Hepatocyte (in vitro differentiated cells): ENCODE data around the gene RNASE7. TPM values are rescaled to one million over a fixed set of nuclear protein-coding genes. Genes with fewer than 3 reads are reported as not detected.

ENCODE experiments used
- DNase-seq: peaks from one replicate; pipeline ENCODE4 v3.0.0-alpha.2; 2016; ENCODE audit warnings: low spot score
- H2AFZ ChIP-seq: fragments of 200-600 bp; sonication (generic); 2 replicates; pipeline ENCODE4 v1.6.0; 2016; ENCODE audit warnings: antibody characterized with exemption, mild to moderate bottlenecking
- H3K27ac ChIP-seq: fragments of 200-600 bp; sonication (generic); 2 replicates; pipeline ENCODE4 v1.5.1; 2016; ENCODE audit warnings: mild to moderate bottlenecking
- H3K27me3 ChIP-seq: fragments of 200-600 bp; sonication (generic); 2 replicates; pipeline ENCODE4 v1.6.1; 2016
- H3K36me3 ChIP-seq: fragments of 200-600 bp; sonication (generic); replicated peaks from 2 replicates; pipeline ENCODE4 v1.5.1; 2016; ENCODE audit warnings: low read depth; ENCODE audit not compliant: insufficient read depth
- H3K4me1 ChIP-seq: fragments of 200-600 bp; sonication (generic); 2 replicates; pipeline ENCODE4 v1.5.1; 2016; ENCODE audit warnings: mild to moderate bottlenecking, moderate library complexity; ENCODE audit not compliant: insufficient read depth
- H3K4me2 ChIP-seq: fragments of 200-600 bp; sonication (generic); 2 replicates; pipeline ENCODE4 v1.6.0; 2016
- H3K4me3 ChIP-seq: fragments of 200-600 bp; sonication (generic); 2 replicates; pipeline ENCODE4 v1.5.1; 2016; ENCODE audit warnings: mild to moderate bottlenecking
- H3K79me2 ChIP-seq: fragments of 200-600 bp; sonication (generic); 2 replicates; pipeline ENCODE4 v1.6.0; 2017; ENCODE audit warnings: mild to moderate bottlenecking
- H3K9me2 ChIP-seq: fragments of 200-600 bp; sonication (generic); replicated peaks from 2 replicates; pipeline ENCODE4 v1.6.0; 2017; ENCODE audit warnings: mild to moderate bottlenecking; ENCODE audit not compliant: insufficient read depth
- H3K9me3 ChIP-seq: fragments of 200-600 bp; sonication (generic); 2 replicates; pipeline ENCODE4 v1.5.1; 2016; ENCODE audit warnings: low read depth, mild to moderate bottlenecking
- H4K20me1 ChIP-seq: fragments of 200-600 bp; sonication (generic); 2 replicates; pipeline ENCODE4 v1.6.0; 2016; ENCODE audit warnings: mild to moderate bottlenecking; ENCODE audit not compliant: insufficient read depth, poor library complexity, severe bottlenecking
- EZH2 ChIP-seq: fragments of 200-600 bp; sonication (generic); IDR thresholded peaks from 2 replicates; pipeline ENCODE4 v1.6.1; 2016; ENCODE audit warnings: antibody characterized with exemption, mild to moderate bottlenecking, borderline replicate concordance
- EZH2phosphoT487 ChIP-seq: fragments of 200-600 bp; sonication (generic); IDR thresholded peaks from one replicate; pipeline ENCODE4 v1.6.1; 2018; ENCODE audit warnings: antibody characterized with exemption, mild to moderate bottlenecking, low read depth, moderate library complexity; ENCODE audit not compliant: unreplicated experiment, severe bottlenecking
- WGBS: methylation state at CpG from one replicate; pipeline ENCODE4 v1.1.6; 2016; ENCODE audit warnings: low lambda C conversion rate; ENCODE audit errors: missing lambda C conversion rate; 5-methylcytosine and 5-hydroxymethylcytosine counted together
- polyA plus RNA-seq: library from polyadenylated mRNA; unstranded; fragments of >200 nt; fragmentation: Nextera tagmentation; extraction: Ambion mirVana; gene quantifications from 2 replicates; pipeline ENCODE4 v1.2.1, GENCODE V29; 2016
- total RNA-seq: library from RNA; depleted of rRNA; stranded (reverse); fragments of >200 nt; gene quantifications from 2 replicates; pipeline ENCODE4 v1.2.3, GENCODE V29; 2014
- TF ChIP-seq, protein P1 (sequence below): fragments of 200-600 bp; sonication (generic); IDR thresholded peaks from 2 replicates; pipeline ENCODE4 v1.5.1; 2016; ENCODE audit warnings: antibody characterized with exemption, mild to moderate bottlenecking; ENCODE audit not compliant: poor library complexity

The RNASE7 gene
- total and polyA plus RNA-seq, 2 experiments from 2014 or later = not detected

GRCh38 chr14:21054123-21054767 lies 12.1 kb downstream of the RNASE7 start:
- WGBS = 54% methylated on average over 3 of the region's 3 CpGs
- H3K4me2 ChIP-seq = peak overlapping the region; percentile 7
- no peaks in the 10 kb centered on the region for H4K20me1 ChIP-seq
- no peaks in the 10 kb centered on the region for H3K27me3 ChIP-seq
- H3K79me2 ChIP-seq = no peaks in the 10 kb centered on the region
- TF ChIP-seq EZH2phosphoT487 (no peak), EZH2 (no peak)
- TF ChIP-seq, protein P1, sequence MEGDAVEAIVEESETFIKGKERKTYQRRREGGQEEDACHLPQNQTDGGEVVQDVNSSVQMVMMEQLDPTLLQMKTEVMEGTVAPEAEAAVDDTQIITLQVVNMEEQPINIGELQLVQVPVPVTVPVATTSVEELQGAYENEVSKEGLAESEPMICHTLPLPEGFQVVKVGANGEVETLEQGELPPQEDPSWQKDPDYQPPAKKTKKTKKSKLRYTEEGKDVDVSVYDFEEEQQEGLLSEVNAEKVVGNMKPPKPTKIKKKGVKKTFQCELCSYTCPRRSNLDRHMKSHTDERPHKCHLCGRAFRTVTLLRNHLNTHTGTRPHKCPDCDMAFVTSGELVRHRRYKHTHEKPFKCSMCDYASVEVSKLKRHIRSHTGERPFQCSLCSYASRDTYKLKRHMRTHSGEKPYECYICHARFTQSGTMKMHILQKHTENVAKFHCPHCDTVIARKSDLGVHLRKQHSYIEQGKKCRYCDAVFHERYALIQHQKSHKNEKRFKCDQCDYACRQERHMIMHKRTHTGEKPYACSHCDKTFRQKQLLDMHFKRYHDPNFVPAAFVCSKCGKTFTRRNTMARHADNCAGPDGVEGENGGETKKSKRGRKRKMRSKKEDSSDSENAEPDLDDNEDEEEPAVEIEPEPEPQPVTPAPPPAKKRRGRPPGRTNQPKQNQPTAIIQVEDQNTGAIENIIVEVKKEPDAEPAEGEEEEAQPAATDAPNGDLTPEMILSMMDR = no peak
- peaks cover 7% of the 10 kb centered on the region for H3K4me1 ChIP-seq
- no peak overlapping the region for H3K4me3 ChIP-seq
- H2AFZ ChIP-seq = no peak overlapping the region
- H3K9me3 ChIP-seq = no peaks in the 10 kb centered on the region
- no peaks in the 10 kb centered on the region for H3K9me2 ChIP-seq
- DNase-seq = peak; percentile 26
- H3K36me3 ChIP-seq = no peaks in the 10 kb centered on the region
- peak overlapping the region; percentile 36 for H3K27ac ChIP-seq

DNA sequence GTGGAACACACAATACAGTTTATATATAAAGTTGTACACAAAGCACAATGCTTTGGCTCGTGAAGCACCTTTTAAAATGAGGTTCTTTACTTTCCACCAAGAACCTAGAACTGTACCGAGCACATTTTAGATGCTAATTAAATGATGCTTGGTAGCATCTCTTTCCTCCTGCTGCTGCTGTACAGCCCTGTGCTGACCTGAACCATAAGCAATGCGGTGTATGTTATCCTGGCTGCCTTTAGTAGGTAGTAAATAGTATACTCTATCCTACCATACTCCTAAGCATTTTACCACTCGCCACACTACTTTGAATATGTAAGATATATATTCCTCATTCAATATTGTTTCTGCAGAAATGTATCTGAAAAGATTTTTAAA lies 12.6 kb downstream of the RNASE7 start:
- Histone ChIP-seq H3K27me3 (no peaks in the 10 kb centered on the region), H4K20me1 (no peaks in the 10 kb centered on the region), H3K4me3 (no peak overlapping the region), H3K4me1 (peaks cover 7% of the 10 kb centered on the region), H2AFZ (no peak overlapping the region), H3K36me3 (no peaks in the 10 kb centered on the region), H3K27ac (peak overlapping the region; percentile 1), H3K4me2 (peak overlapping the region; percentile 7), H3K9me3 (no peaks in the 10 kb centered on the region), H3K79me2 (no peaks in the 10 kb centered on the region), H3K9me2 (no peaks in the 10 kb centered on the region)
- TF ChIP-seq EZH2phosphoT487 (no peak), EZH2 (no peak)
- TF ChIP-seq, protein P1 = no peak
- no peak for DNase-seq
- WGBS = 85% methylated on average over 4 of the region's 4 CpGs

DNA sequence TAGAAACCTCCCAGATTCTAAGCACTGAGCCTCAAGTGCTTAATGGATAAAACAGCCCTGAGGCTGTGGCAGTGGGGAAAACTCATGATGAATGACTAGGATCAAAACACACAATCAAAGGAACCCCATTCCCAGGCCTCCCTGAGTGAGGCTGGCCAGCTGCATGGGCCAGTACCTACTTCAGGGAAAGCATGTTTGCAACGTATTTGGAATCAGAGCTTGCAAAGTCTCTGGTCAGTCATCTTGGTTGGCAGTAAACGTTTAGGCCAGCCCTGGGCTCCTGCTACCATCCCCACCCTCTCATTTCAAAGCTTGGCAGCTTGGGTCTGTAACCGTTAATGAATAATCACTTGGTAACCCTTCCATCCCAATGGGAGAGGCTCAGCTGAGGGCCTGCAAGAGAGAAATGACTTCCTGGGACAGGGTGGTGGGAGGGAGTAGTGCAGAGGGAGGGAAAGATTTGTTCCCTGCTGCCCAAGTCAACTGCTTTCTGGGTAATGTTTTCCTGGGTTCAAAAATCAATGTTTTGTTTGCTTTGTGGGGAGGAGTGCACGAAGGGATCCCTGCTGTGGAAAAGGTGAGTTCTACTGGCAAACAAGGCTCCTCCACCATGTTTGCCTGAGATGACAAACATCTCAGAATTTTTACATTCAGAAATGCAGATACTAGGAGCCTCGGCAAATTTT lies 13.4 kb downstream of the RNASE7 start:
- H3K9me3 ChIP-seq = no peaks in the 10 kb centered on the region
- no peaks in the 10 kb centered on the region for H3K9me2 ChIP-seq
- 41% methylated on average over 5 of the region's 5 CpGs for WGBS
- TF ChIP-seq EZH2phosphoT487 (no peak), EZH2 (no peak)
- TF ChIP-seq, protein P1 = no peak
- no peaks in the 10 kb centered on the region for H3K36me3 ChIP-seq
- no peak overlapping the region for H3K4me3 ChIP-seq
- H3K4me1 ChIP-seq = peaks cover 12% of the 10 kb centered on the region
- no peak overlapping the region for H2AFZ ChIP-seq
- H3K4me2 ChIP-seq = peak overlapping the region; percentile 25
- peak overlapping the region; percentile 1 for H3K27ac ChIP-seq
- H3K27me3 ChIP-seq = no peaks in the 10 kb centered on the region
- H4K20me1 ChIP-seq = no peaks in the 10 kb centered on the region
- H3K79me2 ChIP-seq = no peaks in the 10 kb centered on the region
- peak; percentile 27 for DNase-seq
